Measurements from ENCODE around the gene ASCC1. TPM values are rescaled to one million over a fixed set of nuclear protein-coding genes. Genes with fewer than 3 reads are reported as not detected.
"Not testable (repeated sequence)": the region's sequence is repeated elsewhere in the genome, so short reads cannot be mapped to it uniquely, and the experiment has no call there.

The ASCC1 gene
- polyA plus RNA-seq, 4 donors: 9.2 to 21.3 (median 16.1) TPM

DNA sequence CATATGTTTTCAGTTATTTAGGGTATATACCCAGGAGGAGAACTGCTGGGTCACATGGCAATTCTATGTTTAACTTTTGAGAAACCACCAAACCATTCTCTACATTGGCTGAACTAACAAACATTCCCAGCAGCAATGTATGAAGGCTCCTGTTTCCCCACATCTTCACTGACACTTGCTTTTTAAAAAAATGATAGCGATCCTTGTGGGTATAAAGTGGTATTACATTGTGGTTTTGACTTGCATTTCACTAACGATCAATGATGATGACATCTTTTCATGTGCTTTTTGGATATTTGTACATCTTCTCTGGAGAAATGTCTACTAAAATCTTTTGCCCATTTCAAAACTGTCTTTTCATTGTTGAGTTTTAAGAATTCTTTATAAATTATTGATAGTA, 51.5 kb downstream of the ASCC1 start:
- no peak for DNase-seq
- 67 to 84% (median 82%) methylated on average over 2 of the region's 2 CpGs for WGBS, 3 donors
- no peak for FAIRE-seq

GRCh38 chr10:72162978-72163377, 53.1 kb downstream of the ASCC1 start:
- H3K27ac ChIP-seq (ENCODE audit: low read depth in 1 of 3, low read length in 2 of 3): no peak overlapping the region
- no peaks in the 10 kb centered on the region for H3K27me3 ChIP-seq (ENCODE audit: control insufficient read depth in 3 of 3, insufficient read depth in 3 of 3, low read length in 3 of 3)
- no peaks in the 10 kb centered on the region for H3K4me1 ChIP-seq (ENCODE audit: control insufficient read depth in 3 of 3, insufficient read depth in 2 of 3, low read depth in 1 of 3, low read length in 2 of 3)
- WGBS, 3 donors: 72 to 96% (median 82%) methylated on average over 1 of the region's 1 CpG
- no peak for FAIRE-seq
- no peak for DNase-seq
- peaks cover 0 to 2% (median 0%) of the 10 kb centered on the region in 3 donors for H3K36me3 ChIP-seq (ENCODE audit: control insufficient read depth in 3 of 3, insufficient read depth in 2 of 3, low read depth in 1 of 3, low read length in 3 of 3)
- no peaks in the 10 kb centered on the region for H3K9me3 ChIP-seq (ENCODE audit: control insufficient read depth in 2 of 2, insufficient read depth in 1 of 2, low read depth in 1 of 2, low read length in 1 of 2)
- no peak overlapping the region for H3K4me3 ChIP-seq (ENCODE audit: low read depth in 1 of 3, low read length in 3 of 3)

More for the DNA sequence above, 51.5 kb downstream of the ASCC1 start:
- H3K27ac ChIP-seq (ENCODE audit: low read depth in 1 of 3, low read length in 2 of 3): no peak overlapping the region
- no peak overlapping the region for H3K4me3 ChIP-seq (ENCODE audit: low read depth in 1 of 3, low read length in 3 of 3)
- no peaks in the 10 kb centered on the region for H3K9me3 ChIP-seq (ENCODE audit: control insufficient read depth in 2 of 2, insufficient read depth in 1 of 2, low read depth in 1 of 2, low read length in 1 of 2)
- no peaks in the 10 kb centered on the region for H3K4me1 ChIP-seq (ENCODE audit: control insufficient read depth in 3 of 3, insufficient read depth in 2 of 3, low read depth in 1 of 3, low read length in 2 of 3)
- no peaks in the 10 kb centered on the region for H3K27me3 ChIP-seq (ENCODE audit: control insufficient read depth in 3 of 3, insufficient read depth in 3 of 3, low read length in 3 of 3)
- peaks cover 0 to 5% (median 0%) of the 10 kb centered on the region in 3 donors for H3K36me3 ChIP-seq (ENCODE audit: control insufficient read depth in 3 of 3, insufficient read depth in 2 of 3, low read depth in 1 of 3, low read length in 3 of 3)

- 93 to 97% (median 95%) methylated on average over 9 of the region's 9 CpGs for WGBS, 3 donors
- H3K9me3 ChIP-seq (ENCODE audit: control insufficient read depth in 2 of 2, insufficient read depth in 1 of 2, low read depth in 1 of 2, low read length in 1 of 2): no peaks in the 10 kb centered on the region
- FAIRE-seq (no peak), DNase-seq (no peak)
- no peak overlapping the region for H3K27ac ChIP-seq (ENCODE audit: low read depth in 1 of 3, low read length in 2 of 3)
- no peaks in the 10 kb centered on the region for H3K4me1 ChIP-seq (ENCODE audit: control insufficient read depth in 3 of 3, insufficient read depth in 2 of 3, low read depth in 1 of 3, low read length in 2 of 3)
- H3K27me3 ChIP-seq (ENCODE audit: control insufficient read depth in 3 of 3, insufficient read depth in 3 of 3, low read length in 3 of 3): no peaks in the 10 kb centered on the region
- H3K4me3 ChIP-seq (ENCODE audit: low read depth in 1 of 3, low read length in 3 of 3): no peak overlapping the region
- H3K36me3 ChIP-seq (ENCODE audit: control insufficient read depth in 3 of 3, insufficient read depth in 2 of 3, low read depth in 1 of 3, low read length in 3 of 3): peaks cover 0 to 5% (median 0%) of the 10 kb centered on the region in 3 donors
These were observed 57.9 kb downstream of the ASCC1 start for GRCh38 chr10:72158176-72158575.

GRCh38 chr10:72156223-72156622, 59.9 kb downstream of the ASCC1 start:
- Histone ChIP-seq H3K27ac (ENCODE audit: low read depth in 1 of 3, low read length in 2 of 3) (no peak overlapping the region), H3K9me3 (ENCODE audit: control insufficient read depth in 2 of 2, insufficient read depth in 1 of 2, low read depth in 1 of 2, low read length in 1 of 2) (peaks cover 0 to 2% of the 10 kb centered on the region in 2 donors), H3K4me1 (ENCODE audit: control insufficient read depth in 3 of 3, insufficient read depth in 2 of 3, low read depth in 1 of 3, low read length in 2 of 3) (no peaks in the 10 kb centered on the region), H3K27me3 (ENCODE audit: control insufficient read depth in 3 of 3, insufficient read depth in 3 of 3, low read length in 3 of 3) (no peaks in the 10 kb centered on the region), H3K4me3 (ENCODE audit: low read depth in 1 of 3, low read length in 3 of 3) (no peak overlapping the region), H3K36me3 (ENCODE audit: control insufficient read depth in 3 of 3, insufficient read depth in 2 of 3, low read depth in 1 of 3, low read length in 3 of 3) (peaks cover 0 to 8% (median 0%) of the 10 kb centered on the region in 3 donors)
- no peak for FAIRE-seq
- 97 to 98% (median 98%) methylated on average over 10 of the region's 10 CpGs for WGBS, 3 donors
- DNase-seq: no peak

GRCh38 chr10:72152286-72152685, 63.8 kb downstream of the ASCC1 start:
- no peak overlapping the region for H3K4me3 ChIP-seq (ENCODE audit: low read depth in 1 of 3, low read length in 3 of 3)
- no peak overlapping the region for H3K27ac ChIP-seq (ENCODE audit: low read depth in 1 of 3, low read length in 2 of 3)
- FAIRE-seq (no peak), DNase-seq (no peak)
- peaks cover 0 to 2% of the 10 kb centered on the region in 2 donors for H3K9me3 ChIP-seq (ENCODE audit: control insufficient read depth in 2 of 2, insufficient read depth in 1 of 2, low read depth in 1 of 2, low read length in 1 of 2)
- peaks cover 0 to 6% (median 0%) of the 10 kb centered on the region in 3 donors for H3K36me3 ChIP-seq (ENCODE audit: control insufficient read depth in 3 of 3, insufficient read depth in 2 of 3, low read depth in 1 of 3, low read length in 3 of 3)
- H3K4me1 ChIP-seq (ENCODE audit: control insufficient read depth in 3 of 3, insufficient read depth in 2 of 3, low read depth in 1 of 3, low read length in 2 of 3): no peaks in the 10 kb centered on the region
- no peaks in the 10 kb centered on the region for H3K27me3 ChIP-seq (ENCODE audit: control insufficient read depth in 3 of 3, insufficient read depth in 3 of 3, low read length in 3 of 3)
- WGBS, 3 donors: 95 to 96% (median 96%) methylated on average over 7 of the region's 7 CpGs

DNA sequence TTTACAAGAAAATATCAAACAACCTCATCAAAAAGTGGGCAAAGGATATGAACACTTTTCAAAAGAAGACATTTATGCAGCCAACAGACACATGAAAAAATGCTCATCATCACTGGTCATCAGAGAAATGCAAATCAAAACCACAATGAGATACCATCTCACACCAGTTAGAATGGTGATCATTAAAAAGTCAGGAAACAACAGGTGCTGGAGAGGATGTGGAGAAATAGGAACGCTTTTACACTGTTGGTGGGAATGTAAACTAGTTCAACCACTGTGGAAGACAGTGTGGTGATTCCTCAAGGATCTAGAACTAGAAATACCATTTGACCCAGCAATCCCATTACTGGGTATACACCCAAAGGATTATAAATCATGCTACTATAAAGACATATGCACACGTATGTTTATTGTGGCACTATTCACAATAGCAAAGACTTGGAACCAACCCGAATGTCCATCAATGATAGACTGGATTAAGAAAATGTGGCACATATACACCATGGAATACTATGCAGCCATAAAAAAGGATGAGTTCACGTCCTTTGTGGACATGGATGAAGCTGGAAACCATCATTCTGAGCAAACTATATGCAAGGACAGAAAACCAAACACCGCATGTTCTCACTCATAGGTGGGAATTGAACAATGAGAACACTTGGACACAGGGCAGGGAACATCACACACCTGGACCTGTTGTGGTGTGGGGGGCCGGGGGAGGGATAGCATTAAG, 65.2 kb downstream of the ASCC1 start:
- not testable (repeated sequence) for FAIRE-seq; H3K9me3 ChIP-seq (ENCODE audit: control insufficient read depth in 2 of 2, insufficient read depth in 1 of 2, low read depth in 1 of 2, low read length in 1 of 2); H3K4me1 ChIP-seq (ENCODE audit: control insufficient read depth in 3 of 3, insufficient read depth in 2 of 3, low read depth in 1 of 3, low read length in 2 of 3); H3K27me3 ChIP-seq (ENCODE audit: control insufficient read depth in 3 of 3, insufficient read depth in 3 of 3, low read length in 3 of 3); H3K4me3 ChIP-seq (ENCODE audit: low read depth in 1 of 3, low read length in 3 of 3); H3K27ac ChIP-seq (ENCODE audit: low read depth in 1 of 3, low read length in 2 of 3); DNase-seq; H3K36me3 ChIP-seq (ENCODE audit: control insufficient read depth in 3 of 3, insufficient read depth in 2 of 3, low read depth in 1 of 3, low read length in 3 of 3)
- WGBS, 3 donors: 95 to 99% (median 99%) methylated on average over 3 to 5 of the region's 6 CpGs

DNA sequence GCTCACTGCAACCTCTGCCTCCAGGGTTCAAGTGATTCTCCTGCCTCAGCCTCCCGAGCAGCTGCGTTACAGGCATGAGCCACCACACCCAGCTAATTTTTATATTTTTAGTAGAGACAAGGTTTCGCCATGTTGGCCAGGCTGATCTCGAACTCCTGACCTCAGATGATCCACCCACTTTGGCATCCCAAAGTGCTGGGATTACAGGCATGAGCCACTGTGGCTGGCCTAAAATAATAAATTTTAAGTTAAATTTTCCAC, 68.8 kb downstream of the ASCC1 start:
- not testable (repeated sequence) for H3K9me3 ChIP-seq (ENCODE audit: control insufficient read depth in 2 of 2, insufficient read depth in 1 of 2, low read depth in 1 of 2, low read length in 1 of 2); H3K27ac ChIP-seq (ENCODE audit: low read depth in 1 of 3, low read length in 2 of 3); H3K4me3 ChIP-seq (ENCODE audit: low read depth in 1 of 3, low read length in 3 of 3); H3K4me1 ChIP-seq (ENCODE audit: control insufficient read depth in 3 of 3, insufficient read depth in 2 of 3, low read depth in 1 of 3, low read length in 2 of 3); FAIRE-seq; H3K36me3 ChIP-seq (ENCODE audit: control insufficient read depth in 3 of 3, insufficient read depth in 2 of 3, low read depth in 1 of 3, low read length in 3 of 3); DNase-seq; H3K27me3 ChIP-seq (ENCODE audit: control insufficient read depth in 3 of 3, insufficient read depth in 3 of 3, low read length in 3 of 3)
- 89 to 99% (median 97%) methylated on average over 4 of the region's 4 CpGs for WGBS, 3 donors

- H3K9me3 ChIP-seq (ENCODE audit: control insufficient read depth in 2 of 2, insufficient read depth in 1 of 2, low read depth in 1 of 2, low read length in 1 of 2): peaks cover 0 to 2% of the 10 kb centered on the region in 2 donors
- FAIRE-seq: no peak
These were observed 69.3 kb downstream of the ASCC1 start for GRCh38 chr10:72146559-72147323.

More at GRCh38 chr10:72146559-72147323, 69.3 kb downstream of the ASCC1 start:
- H3K36me3 ChIP-seq (ENCODE audit: control insufficient read depth in 3 of 3, insufficient read depth in 2 of 3, low read depth in 1 of 3, low read length in 3 of 3): peaks cover 0 to under 1% (median 0%) of the 10 kb centered on the region in 3 donors
- DNase-seq: no peak
- no peaks in the 10 kb centered on the region for H3K27me3 ChIP-seq (ENCODE audit: control insufficient read depth in 3 of 3, insufficient read depth in 3 of 3, low read length in 3 of 3)
- no peaks in the 10 kb centered on the region for H3K4me1 ChIP-seq (ENCODE audit: control insufficient read depth in 3 of 3, insufficient read depth in 2 of 3, low read depth in 1 of 3, low read length in 2 of 3)
- 88 to 94% (median 92%) methylated on average over 4 of the region's 4 CpGs for WGBS, 3 donors
- no peak overlapping the region for H3K4me3 ChIP-seq (ENCODE audit: low read depth in 1 of 3, low read length in 3 of 3)
- no peak overlapping the region for H3K27ac ChIP-seq (ENCODE audit: low read depth in 1 of 3, low read length in 2 of 3)

Measured in small intestine (tissue), 7 donors.